ENCODE measurements around the gene CSF1. TPM values are rescaled to one million over a fixed set of nuclear protein-coding genes. Genes with fewer than 3 reads are reported as not detected.
A peak's percentile ranks its signal among the peaks of the same experiment; 100 is the strongest.
"Not testable (repeated sequence)": the region's sequence is repeated elsewhere in the genome, so short reads cannot be mapped to it uniquely, and the experiment has no call there.

The CSF1 gene
- total RNA-seq, 2 donors from 2014 or later, result 30.8 to 44.1 TPM

DNA sequence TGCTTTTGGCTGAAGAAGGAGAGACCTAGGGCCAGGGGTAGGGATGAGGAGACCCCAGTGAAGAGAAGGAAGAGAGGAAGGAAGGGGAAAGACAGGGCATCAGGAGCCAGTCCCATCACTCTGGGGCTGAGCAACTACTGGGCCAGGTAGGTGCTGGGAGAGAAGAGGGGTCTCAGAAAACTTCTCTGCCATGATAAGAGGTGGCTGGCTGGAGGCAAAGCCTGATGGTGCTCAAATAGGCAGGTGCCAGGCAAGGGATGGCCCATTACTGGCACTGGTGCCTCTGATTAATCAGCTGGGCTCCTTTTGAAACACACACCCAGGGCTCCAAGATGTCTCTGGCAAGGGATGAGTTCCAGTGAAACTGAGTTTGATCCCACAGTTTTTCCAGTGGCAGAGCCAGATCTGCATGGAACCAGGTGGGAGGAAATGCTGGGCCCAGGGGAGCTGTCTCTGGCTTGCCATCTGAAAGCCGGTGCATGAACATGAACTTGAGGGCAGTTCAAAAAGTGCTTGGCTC, 2.8 kb downstream of the CSF1 start:
- intact Hi-C loops (cut with DNase I), result loop anchor here (5.0 to 10.0 kb wide), 2 partner anchors 61 to 121 kb away; no protein-coding TSS in a partner anchor
- ATAC-seq (no peak), DNase-seq (no peak)

DNA sequence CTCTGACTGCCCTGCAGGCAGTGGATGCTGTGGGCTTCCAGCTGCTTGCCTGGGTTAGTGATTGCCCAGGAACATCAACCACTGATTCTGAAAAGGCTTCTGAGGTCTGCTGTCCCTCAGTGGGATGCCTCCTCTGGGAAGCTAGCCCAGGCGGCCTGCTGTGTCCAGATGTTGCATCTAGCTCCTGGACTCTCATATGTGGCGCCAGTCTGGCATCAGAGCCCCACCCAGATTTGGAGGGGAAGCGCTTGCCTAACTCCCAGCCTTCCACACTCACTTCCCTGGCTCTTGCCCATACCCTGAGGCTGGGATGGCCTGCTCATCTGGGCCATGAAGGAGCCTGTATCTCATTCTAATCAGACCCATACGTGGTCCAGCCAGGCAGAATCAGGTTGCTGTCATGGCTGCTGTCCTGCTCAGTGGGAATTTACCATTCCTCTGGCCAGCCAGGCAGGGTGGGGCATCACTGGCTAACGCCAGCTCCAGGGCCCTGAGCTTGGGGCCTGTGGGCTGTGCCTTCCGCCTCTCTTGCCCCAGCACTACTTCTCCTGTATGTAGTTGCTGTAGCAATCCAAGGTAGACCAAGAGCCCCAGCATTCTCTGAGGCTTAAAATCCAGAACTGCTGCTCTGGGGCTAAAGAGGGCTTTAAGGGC, 4.1 kb downstream of the CSF1 start:
- peak in 1 of 2 donors; percentile 21 for ATAC-seq
- intact Hi-C loops (cut with DNase I), result loop anchor here (5.0 to 10.0 kb wide), 2 partner anchors 60 to 122 kb away; no protein-coding TSS in a partner anchor
- peak; percentile 68 for DNase-seq

DNA sequence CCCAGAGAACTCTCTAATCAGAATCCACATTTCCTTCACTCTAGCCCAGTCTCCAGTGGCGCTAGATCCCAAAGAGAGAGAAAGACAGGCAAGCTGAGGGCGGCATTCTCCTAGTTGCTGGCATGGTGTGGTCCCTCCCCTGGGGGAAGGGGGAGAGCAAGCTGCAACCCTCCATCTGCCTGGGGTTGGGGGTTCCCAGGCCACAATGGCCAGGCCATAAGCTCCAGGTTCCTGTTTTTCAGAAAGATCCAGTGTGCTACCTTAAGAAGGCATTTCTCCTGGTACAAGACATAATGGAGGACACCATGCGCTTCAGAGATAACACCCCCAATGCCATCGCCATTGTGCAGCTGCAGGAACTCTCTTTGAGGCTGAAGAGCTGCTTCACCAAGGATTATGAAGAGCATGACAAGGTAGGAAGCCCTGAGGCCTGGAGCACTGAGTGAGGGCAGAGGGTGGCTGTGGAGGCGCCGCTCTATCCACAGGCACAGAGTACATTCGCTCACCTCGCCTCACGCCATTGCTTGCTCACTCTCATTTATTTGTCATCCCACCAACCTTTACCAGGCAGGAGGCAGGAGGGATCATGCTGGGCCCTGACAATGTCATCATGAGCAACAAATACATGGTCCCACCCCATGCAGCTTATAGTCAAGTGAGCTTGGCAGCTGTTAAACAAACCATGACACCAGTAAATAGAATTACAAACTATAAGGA, 6.6 kb downstream of the CSF1 start:
- no peak for ATAC-seq
- intact Hi-C loops (cut with DNase I), result loop anchor here in 1 of 2 donors (10.0 kb wide), 1 partner anchor 58 kb away; no protein-coding TSS in a partner anchor
- no peak for DNase-seq

DNA sequence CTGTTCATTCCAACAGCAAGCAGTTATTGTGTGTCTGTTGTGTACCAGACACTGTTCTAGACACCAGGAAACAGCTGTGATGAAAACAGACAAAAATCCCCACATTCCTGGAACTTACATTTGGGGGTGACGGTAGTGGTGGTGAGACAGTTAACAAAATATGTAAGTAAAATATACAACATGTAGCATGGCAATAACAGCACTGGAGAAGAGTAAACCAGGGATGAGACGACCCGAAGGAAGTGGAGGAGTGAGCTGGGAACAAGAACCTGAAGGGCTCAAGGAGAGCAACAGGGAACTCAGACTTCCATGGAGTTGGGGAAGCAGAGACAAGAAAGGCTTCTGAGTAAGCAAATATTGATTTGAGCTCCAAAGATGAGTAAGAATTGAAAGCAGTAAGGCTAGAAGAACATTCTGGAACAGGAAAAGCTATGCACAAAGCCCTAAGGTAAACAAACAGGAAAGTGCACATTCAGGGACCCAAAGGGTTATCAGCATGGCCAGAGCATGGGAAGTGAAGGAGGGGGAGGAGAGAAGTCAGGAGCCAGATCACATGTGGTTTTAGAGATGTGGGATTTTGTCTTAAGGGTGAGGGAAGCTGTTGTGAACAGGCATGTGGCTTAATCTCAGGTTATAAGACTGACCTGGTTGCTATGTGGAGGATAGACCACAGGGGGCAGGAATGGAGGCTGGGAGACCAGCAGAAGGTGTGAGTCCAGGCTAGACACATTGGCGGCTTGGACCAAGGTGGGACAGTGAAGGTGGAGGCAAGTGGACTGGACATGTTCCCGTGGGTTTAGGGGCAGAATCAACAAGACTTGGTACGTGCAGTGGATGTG, 7.3 kb downstream of the CSF1 start:
- ATAC-seq, result no peak
- no peak for DNase-seq
- intact Hi-C loops (cut with DNase I), result loop anchor here in 1 of 2 donors (10.0 kb wide), 1 partner anchor 57 kb away; no protein-coding TSS in a partner anchor

DNA sequence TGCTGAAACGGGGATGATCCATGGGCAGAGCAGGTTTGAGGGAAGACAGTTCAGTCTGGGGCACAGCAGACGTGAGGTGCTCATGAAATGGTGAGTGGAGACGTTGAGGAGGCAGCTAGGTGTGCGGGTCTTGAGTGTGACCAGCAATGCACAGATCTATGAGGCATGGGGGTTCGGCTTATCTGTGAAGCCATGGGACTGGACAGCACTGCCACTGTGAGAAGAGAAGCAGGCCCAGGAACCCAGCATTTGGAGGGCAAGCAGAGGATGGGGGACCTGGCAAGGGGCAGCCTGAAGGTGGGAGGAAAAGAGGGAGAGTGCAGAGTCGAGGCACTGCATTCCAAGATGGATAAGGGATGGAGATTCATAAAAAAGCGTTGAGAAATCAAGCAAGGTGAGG, 8.0 kb downstream of the CSF1 start:
- DNase-seq, result no peak
- no peak for ATAC-seq
- intact Hi-C loops (cut with DNase I), result loop anchor here in 1 of 2 donors (10.0 kb wide), 1 partner anchor 56 kb away; no protein-coding TSS in a partner anchor

DNA sequence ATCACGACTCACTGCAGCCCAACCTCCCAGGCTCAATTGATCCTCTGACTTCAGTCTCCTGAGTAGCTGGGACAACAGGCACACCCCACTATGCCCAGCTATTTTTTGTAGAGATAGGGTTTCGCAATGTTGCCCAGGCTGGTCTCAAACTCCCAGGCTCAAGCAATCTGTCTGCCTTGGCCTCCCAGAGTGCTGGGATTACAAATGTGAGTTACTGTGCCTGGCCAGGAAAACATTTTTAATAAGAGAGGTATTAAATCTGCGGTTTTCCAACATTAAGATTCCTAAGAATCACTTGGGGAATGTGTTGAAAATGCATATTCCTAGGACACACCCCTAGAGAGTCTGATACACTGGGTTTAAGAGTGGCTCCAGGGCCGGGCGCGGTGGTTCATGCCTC, 8.7 kb downstream of the CSF1 start:
- no peak for ATAC-seq
- intact Hi-C loops (cut with DNase I), result loop anchor here in 1 of 2 donors (10.0 kb wide), 1 partner anchor 55 kb away; no protein-coding TSS in a partner anchor
- no peak for DNase-seq

DNA sequence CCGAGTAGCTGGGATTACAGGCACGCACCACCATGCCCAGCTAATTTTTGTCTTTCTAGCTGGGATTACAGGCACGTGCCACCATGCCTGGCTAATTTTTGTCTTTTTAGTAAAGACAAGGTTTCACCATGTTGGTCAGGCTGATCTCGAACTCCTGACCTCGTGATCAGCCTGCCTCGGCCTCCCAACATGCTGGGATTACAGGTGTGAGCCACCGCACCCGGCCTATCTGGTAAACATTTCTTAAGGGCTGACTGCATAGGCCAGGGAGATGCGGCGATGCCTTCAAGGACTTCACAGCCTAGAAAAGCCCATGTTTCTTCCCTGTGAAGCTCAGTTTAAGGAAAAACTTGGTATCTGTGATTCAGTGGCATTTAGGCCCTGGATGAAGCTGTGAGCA, 9.7 kb downstream of the CSF1 start:
- intact Hi-C loops (cut with DNase I); DNase-seq; ATAC-seq: not testable (repeated sequence)

DNA sequence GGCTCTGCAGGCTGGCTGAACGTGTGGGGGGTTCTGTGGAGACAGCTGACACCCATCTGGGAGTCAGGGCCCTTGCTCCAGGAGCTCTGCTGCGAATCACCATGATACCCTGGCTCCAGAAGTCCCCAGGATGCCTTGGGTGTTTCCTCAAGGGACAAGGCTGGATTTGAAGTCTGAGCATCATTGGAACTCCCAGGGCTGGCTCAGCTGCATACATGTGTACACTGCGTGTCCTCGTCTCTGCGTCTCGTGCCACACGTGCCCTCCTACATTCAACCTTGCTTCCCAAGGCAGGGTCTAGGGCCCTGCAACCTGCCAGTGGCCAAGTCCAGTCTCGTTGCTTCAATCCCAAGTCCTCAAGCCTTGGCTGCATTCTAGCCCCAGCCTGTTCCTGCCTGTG, 11.7 kb downstream of the CSF1 start:
- DNase-seq (no peak), ATAC-seq (no peak)
- intact Hi-C loops (cut with DNase I), result no loop called here

DNA sequence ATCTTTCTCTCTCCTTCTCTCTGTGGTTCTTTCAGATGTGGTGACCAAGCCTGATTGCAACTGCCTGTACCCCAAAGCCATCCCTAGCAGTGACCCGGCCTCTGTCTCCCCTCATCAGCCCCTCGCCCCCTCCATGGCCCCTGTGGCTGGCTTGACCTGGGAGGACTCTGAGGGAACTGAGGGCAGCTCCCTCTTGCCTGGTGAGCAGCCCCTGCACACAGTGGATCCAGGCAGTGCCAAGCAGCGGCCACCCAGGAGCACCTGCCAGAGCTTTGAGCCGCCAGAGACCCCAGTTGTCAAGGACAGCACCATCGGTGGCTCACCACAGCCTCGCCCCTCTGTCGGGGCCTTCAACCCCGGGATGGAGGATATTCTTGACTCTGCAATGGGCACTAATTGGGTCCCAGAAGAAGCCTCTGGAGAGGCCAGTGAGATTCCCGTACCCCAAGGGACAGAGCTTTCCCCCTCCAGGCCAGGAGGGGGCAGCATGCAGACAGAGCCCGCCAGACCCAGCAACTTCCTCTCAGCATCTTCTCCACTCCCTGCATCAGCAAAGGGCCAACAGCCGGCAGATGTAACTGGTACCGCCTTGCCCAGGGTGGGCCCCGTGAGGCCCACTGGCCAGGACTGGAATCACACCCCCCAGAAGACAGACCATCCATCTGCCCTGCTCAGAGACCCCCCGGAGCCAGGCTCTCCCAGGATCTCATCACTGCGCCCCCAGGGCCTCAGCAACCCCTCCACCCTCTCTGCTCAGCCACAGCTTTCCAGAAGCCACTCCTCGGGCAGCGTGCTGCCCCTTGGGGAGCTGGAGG, 12.7 kb downstream of the CSF1 start:
- ATAC-seq (no peak), DNase-seq (no peak)
- intact Hi-C loops (cut with DNase I), result no loop called here

DNA sequence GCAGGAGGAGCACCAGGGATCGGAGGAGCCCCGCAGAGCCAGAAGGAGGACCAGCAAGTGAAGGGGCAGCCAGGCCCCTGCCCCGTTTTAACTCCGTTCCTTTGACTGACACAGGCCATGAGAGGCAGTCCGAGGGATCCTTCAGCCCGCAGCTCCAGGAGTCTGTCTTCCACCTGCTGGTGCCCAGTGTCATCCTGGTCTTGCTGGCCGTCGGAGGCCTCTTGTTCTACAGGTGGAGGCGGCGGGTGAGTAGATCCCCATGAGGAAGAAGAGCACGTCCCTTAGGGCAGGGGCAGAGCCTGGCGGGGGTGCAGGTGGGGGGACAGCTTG, 13.3 kb downstream of the CSF1 start:
- intact Hi-C loops (cut with DNase I), result no loop called here
- ATAC-seq (no peak), DNase-seq (no peak)

DNA sequence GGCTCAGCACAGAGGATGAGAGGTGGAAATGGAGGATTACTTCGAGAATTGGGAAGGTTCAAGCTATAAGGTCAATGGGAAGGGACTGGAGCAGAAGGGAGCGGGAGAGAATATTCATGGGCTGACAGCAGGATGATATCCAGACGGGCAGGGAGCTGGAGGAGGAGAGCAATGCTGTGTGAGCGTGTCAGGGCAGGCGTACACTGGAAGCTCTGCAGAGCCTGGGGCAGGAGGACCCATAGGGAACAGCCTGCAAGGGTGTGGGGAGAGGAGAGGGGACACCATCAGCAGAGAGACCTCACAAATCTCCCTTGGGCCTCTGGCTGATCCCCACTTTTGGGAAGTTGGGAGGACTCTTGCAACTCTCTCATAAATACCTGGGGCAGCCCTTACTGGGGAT, 13.7 kb downstream of the CSF1 start:
- intact Hi-C loops (cut with DNase I), result no loop called here
- no peak for ATAC-seq
- DNase-seq, result no peak

DNA sequence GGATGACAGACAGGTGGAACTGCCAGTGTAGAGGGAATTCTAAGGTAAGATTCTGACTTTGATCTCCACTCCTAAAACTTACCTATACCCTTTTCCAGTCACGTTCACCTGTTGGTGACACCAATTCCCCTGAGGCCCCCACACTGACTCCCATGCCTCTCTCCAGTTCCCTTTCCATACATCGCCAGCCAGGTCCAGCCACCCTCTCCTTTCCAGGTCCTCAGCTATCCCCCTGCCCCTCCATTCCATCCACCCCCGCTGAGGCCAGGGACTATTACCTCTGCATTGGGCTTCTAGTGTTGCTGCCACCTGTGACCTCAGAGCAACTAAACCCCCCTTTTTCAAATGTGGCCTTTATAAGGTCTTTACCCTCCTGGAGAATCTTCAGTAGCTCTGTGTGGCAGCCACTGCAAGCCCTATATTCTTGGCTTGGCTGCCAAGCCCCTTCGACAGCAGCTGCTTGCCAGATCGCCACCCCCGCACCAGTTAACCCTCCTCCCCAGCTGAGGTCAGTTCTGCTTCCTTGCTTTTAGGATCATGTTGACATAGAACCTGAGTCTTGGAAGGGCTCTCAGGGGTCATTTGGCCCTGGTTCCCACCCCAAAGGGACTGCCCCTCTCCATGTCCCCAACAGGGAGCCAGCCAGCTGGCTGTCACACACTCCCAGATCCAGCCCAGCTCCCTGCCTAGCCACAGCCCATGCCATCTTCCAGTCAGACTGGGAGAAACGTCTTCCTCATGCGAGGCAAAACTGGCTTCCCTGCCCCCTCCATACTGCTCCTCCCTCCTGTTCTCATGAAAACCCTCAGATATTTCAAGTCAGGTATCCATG, 14.7 kb downstream of the CSF1 start:
- DNase-seq (no peak), ATAC-seq (no peak)
- intact Hi-C loops (cut with DNase I), result loop anchor here in 1 of 2 donors (5.0 kb wide), 1 partner anchor 57 kb away; the partner anchor contains the start of gene AHCYL1

DNA sequence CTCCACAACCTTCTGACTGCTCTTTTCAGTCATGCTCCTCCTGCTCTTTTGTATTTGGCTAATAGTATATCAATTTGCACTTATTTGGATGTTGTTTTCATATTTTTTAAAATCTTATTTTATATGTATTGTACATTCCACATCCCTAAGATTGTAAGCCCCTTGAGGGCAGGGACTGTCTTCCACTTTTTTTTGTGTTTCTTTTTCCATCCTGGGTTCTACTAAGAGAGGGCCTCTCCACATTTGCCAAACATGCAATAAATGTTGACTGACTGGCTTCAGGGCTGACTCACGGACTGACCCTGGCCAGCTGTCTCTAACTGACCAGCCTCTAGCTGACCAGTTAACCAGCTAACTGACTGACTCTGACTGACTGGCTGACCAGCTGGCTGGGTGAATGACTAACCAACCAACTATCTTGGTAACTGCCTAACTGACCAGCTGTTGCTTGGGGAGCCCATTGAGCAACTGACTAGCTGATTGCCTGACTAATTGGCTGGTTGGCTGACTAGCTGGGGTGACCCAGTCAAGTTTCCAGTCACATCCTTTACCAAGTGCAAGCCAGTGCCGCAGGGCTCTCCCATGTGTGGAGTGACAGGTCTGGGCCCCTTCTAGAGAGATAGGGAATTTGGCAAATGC, 16.1 kb downstream of the CSF1 start:
- DNase-seq, result no peak

DNA sequence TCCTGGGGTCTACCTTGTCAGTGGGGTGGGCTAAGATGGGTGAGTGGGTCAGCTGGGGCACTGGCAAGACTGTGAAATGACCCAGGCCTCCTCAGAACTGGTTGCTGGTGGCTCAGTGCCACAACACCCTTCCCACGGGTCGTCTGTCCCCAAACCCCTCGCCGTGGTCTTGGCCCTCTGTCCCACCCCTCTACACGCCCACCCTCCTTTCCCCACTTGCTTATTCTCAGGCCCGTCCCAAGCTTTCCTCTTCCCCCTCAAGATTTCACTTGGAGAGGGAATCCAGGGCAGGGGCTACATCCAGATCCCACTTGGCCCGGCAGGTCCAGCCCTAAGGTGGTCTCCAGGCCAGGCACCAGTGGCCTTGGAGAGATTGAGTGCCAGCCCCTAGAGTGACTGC, 16.7 kb downstream of the CSF1 start:
- no peak for ATAC-seq
- intact Hi-C loops (cut with DNase I), result loop anchor here in 1 of 2 donors (5.0 kb wide), 1 partner anchor 55 kb away; the partner anchor contains the start of gene AHCYL1
- DNase-seq, result no peak

More for the DNA sequence above, 16.1 kb downstream of the CSF1 start:
- no peak for ATAC-seq
- intact Hi-C loops (cut with DNase I), result loop anchor here in 1 of 2 donors (5.0 kb wide), 1 partner anchor 56 kb away; the partner anchor contains the start of gene AHCYL1

DNA sequence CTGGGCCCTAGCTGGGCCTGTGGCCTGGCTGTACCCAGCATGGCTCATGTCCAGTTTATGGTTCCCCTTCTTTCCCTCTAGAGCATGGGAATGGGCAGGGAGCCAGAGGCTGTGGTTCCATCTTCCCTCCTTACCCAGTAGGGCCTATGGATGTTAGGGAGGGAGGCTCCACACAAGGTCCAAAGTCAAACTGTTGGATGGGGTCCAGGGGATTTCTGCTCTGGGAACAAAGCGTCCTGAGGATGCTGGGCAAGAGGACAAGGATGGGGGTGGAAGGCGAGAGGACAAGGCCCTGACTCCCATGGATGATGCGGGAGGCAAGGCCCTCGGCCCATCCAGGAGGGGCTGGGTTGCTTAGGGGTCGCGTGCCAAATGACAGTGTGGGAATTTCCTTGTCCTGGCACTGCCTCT, 17.3 kb downstream of the CSF1 start:
- intact Hi-C loops (cut with DNase I), result loop anchor here in 1 of 2 donors (5.0 kb wide), 1 partner anchor 54 kb away; the partner anchor contains the start of gene AHCYL1
- DNase-seq, result peak; percentile 85
- ATAC-seq, result peak; percentile 53 to 61

DNA sequence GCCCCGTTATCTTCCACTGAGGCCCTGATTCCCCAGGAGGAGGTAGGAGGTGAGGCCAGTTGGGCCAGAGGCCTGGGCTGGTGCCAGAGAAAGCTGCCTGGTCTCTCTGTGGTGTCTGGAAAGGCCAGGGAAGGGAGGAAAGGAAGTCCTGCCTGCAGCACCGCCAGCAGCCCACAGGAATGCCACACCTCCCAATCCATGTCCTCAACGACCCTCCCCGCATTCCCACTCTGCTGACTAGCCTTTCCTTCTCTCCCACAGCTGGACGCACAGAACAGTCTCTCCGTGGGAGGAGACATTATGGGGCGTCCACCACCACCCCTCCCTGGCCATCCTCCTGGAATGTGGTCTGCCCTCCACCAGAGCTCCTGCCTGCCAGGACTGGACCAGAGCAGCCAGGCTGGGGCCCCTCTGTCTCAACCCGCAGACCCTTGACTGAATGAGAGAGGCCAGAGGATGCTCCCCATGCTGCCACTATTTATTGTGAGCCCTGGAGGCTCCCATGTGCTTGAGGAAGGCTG, 18.0 kb downstream of the CSF1 start:
- intact Hi-C loops (cut with DNase I), result loop anchor here in 1 of 2 donors (5.0 kb wide), 1 partner anchor 54 kb away; the partner anchor contains the start of gene AHCYL1
- DNase-seq, result peak; percentile 79
- ATAC-seq, result peak; percentile 45 to 63
